ENCODE measurements around the gene PSMB5.
"Not testable (repeated sequence)": the region's sequence is repeated elsewhere in the genome, so short reads cannot be mapped to it uniquely, and the experiment has no call there.

PSMB5 gene

GRCh38 chr14:23018107-23018506, 16.6 kb downstream of the PSMB5 start:
- Histone ChIP-seq H3K27me3 (ENCODE audit: insufficient read depth, low read length, poor library complexity) (no peaks in the 10 kb centered on the region), H3K27ac (ENCODE audit: low read length) (no peak overlapping the region), H3K79me2 (ENCODE audit: insufficient read depth, low read length) (no peaks in the 10 kb centered on the region), H3K9me3 (ENCODE audit: insufficient read depth, low read length, severe bottlenecking) (no peaks in the 10 kb centered on the region), H4K20me1 (ENCODE audit: insufficient read depth, low read length) (no peaks in the 10 kb centered on the region), H3K4me3 (ENCODE audit: low read depth in 1 of 2, low read length in 2 of 2) (no peak overlapping the region), H3K4me2 (ENCODE audit: insufficient read depth, low read length) (no peak overlapping the region), H3K36me3 (ENCODE audit: insufficient read depth, low read length) (0 out of 2 replicates have a peak, but pooled peaks cover 3% of the 10 kb centered on the region), H2AFZ (ENCODE audit: low read depth, low read length) (no peak overlapping the region), H3K9ac (ENCODE audit: low read depth, low read length) (no peak overlapping the region), H3K4me1 (ENCODE audit: insufficient read depth, low read length) (no peaks in the 10 kb centered on the region)
- DNase-seq, result no peak
- no peak for TF ChIP-seq EZH2 (IDR thresholded peaks at IDR 0.05; ENCODE audit: borderline replicate concordance, low read depth, low read length, severe bottlenecking)
- TF ChIP-seq, protein P1, sequence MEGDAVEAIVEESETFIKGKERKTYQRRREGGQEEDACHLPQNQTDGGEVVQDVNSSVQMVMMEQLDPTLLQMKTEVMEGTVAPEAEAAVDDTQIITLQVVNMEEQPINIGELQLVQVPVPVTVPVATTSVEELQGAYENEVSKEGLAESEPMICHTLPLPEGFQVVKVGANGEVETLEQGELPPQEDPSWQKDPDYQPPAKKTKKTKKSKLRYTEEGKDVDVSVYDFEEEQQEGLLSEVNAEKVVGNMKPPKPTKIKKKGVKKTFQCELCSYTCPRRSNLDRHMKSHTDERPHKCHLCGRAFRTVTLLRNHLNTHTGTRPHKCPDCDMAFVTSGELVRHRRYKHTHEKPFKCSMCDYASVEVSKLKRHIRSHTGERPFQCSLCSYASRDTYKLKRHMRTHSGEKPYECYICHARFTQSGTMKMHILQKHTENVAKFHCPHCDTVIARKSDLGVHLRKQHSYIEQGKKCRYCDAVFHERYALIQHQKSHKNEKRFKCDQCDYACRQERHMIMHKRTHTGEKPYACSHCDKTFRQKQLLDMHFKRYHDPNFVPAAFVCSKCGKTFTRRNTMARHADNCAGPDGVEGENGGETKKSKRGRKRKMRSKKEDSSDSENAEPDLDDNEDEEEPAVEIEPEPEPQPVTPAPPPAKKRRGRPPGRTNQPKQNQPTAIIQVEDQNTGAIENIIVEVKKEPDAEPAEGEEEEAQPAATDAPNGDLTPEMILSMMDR (IDR thresholded peaks at IDR 0.05; ENCODE audit: borderline replicate concordance, extremely low read depth, low read length, poor library complexity, severe bottlenecking), result no peak
- ATAC-seq (ENCODE audit: insufficient read depth, low read depth), result no peak

GRCh38 chr14:23017091-23017490, 17.6 kb downstream of the PSMB5 start:
- Histone ChIP-seq H3K27ac (ENCODE audit: low read length) (no peak overlapping the region), H3K27me3 (ENCODE audit: insufficient read depth, low read length, poor library complexity) (no peaks in the 10 kb centered on the region), H3K9me3 (ENCODE audit: insufficient read depth, low read length, severe bottlenecking) (no peaks in the 10 kb centered on the region), H2AFZ (ENCODE audit: low read depth, low read length) (no peak overlapping the region), H3K79me2 (ENCODE audit: insufficient read depth, low read length) (no peaks in the 10 kb centered on the region), H3K4me1 (ENCODE audit: insufficient read depth, low read length) (no peaks in the 10 kb centered on the region), H3K4me3 (ENCODE audit: low read depth in 1 of 2, low read length in 2 of 2) (no peak overlapping the region), H3K4me2 (ENCODE audit: insufficient read depth, low read length) (no peak overlapping the region), H3K9ac (ENCODE audit: low read depth, low read length) (no peak overlapping the region), H3K36me3 (ENCODE audit: insufficient read depth, low read length) (0 out of 2 replicates have a peak, but pooled peaks cover 3% of the 10 kb centered on the region), H4K20me1 (ENCODE audit: insufficient read depth, low read length) (no peaks in the 10 kb centered on the region)
- no peak for DNase-seq
- ATAC-seq (ENCODE audit: insufficient read depth, low read depth), result no peak
- TF ChIP-seq EZH2 (IDR thresholded peaks at IDR 0.05; ENCODE audit: borderline replicate concordance, low read depth, low read length, severe bottlenecking), result no peak
- TF ChIP-seq, protein P1 (IDR thresholded peaks at IDR 0.05; ENCODE audit: borderline replicate concordance, extremely low read depth, low read length, poor library complexity, severe bottlenecking), result no peak

GRCh38 chr14:23015618-23016017, 19.1 kb downstream of the PSMB5 start:
- DNase-seq (no peak), ATAC-seq (ENCODE audit: insufficient read depth, low read depth) (no peak)
- Histone ChIP-seq H3K4me3 (ENCODE audit: low read depth in 1 of 2, low read length in 2 of 2) (no peak overlapping the region), H3K27me3 (ENCODE audit: insufficient read depth, low read length, poor library complexity) (no peaks in the 10 kb centered on the region), H3K9ac (ENCODE audit: low read depth, low read length) (no peak overlapping the region), H3K27ac (ENCODE audit: low read length) (no peak overlapping the region), H3K9me3 (ENCODE audit: insufficient read depth, low read length, severe bottlenecking) (no peaks in the 10 kb centered on the region), H3K4me1 (ENCODE audit: insufficient read depth, low read length) (no peaks in the 10 kb centered on the region), H3K4me2 (ENCODE audit: insufficient read depth, low read length) (no peak overlapping the region), H3K79me2 (ENCODE audit: insufficient read depth, low read length) (no peaks in the 10 kb centered on the region), H4K20me1 (ENCODE audit: insufficient read depth, low read length) (no peaks in the 10 kb centered on the region), H2AFZ (ENCODE audit: low read depth, low read length) (no peak overlapping the region), H3K36me3 (ENCODE audit: insufficient read depth, low read length) (no peaks in the 10 kb centered on the region)
- TF ChIP-seq EZH2 (IDR thresholded peaks at IDR 0.05; ENCODE audit: borderline replicate concordance, low read depth, low read length, severe bottlenecking), result no peak
- TF ChIP-seq, protein P1 (IDR thresholded peaks at IDR 0.05; ENCODE audit: borderline replicate concordance, extremely low read depth, low read length, poor library complexity, severe bottlenecking), result no peak

GRCh38 chr14:23013749-23014054, 21.0 kb downstream of the PSMB5 start:
- ATAC-seq (ENCODE audit: insufficient read depth, low read depth), result not testable (repeated sequence)

More at GRCh38 chr14:23013749-23014054, 21.0 kb downstream of the PSMB5 start:
- H3K27me3 ChIP-seq (ENCODE audit: insufficient read depth, low read length, poor library complexity); H3K9me3 ChIP-seq (ENCODE audit: insufficient read depth, low read length, severe bottlenecking); H3K79me2 ChIP-seq (ENCODE audit: insufficient read depth, low read length); DNase-seq; H3K4me2 ChIP-seq (ENCODE audit: insufficient read depth, low read length); H2AFZ ChIP-seq (ENCODE audit: low read depth, low read length); H3K27ac ChIP-seq (ENCODE audit: low read length); H3K9ac ChIP-seq (ENCODE audit: low read depth, low read length); H4K20me1 ChIP-seq (ENCODE audit: insufficient read depth, low read length); H3K4me3 ChIP-seq (ENCODE audit: low read depth in 1 of 2, low read length in 2 of 2); H3K36me3 ChIP-seq (ENCODE audit: insufficient read depth, low read length): not testable (repeated sequence)
- H3K4me1 ChIP-seq (ENCODE audit: insufficient read depth, low read length), result peaks cover 15% of the 10 kb centered on the region

All from DND-41 (cell line).